ENCODE measurements around the gene ZNF454. TPM values are rescaled to one million over a fixed set of nuclear protein-coding genes. Genes with fewer than 3 reads are reported as not detected.

Gene ZNF454
- total RNA-seq, 1 donor from 2014 or later = 4.2 TPM

- Histone ChIP-seq H3K36me3 (ENCODE audit: control insufficient read depth in 3 of 3, insufficient read depth in 3 of 3, low read length in 3 of 3) (no peaks in the 10 kb centered on the region), H3K27me3 (ENCODE audit: control insufficient read depth in 3 of 3, insufficient read depth in 3 of 3, low read length in 3 of 3) (no peaks in the 10 kb centered on the region), H3K4me3 (ENCODE audit: low read length in 3 of 3) (no peak overlapping the region), H3K4me1 (ENCODE audit: control insufficient read depth in 3 of 3, insufficient read depth in 3 of 3, low read length in 3 of 3) (no peaks in the 10 kb centered on the region), H3K27ac (ENCODE audit: low read depth, low read length) (no peak overlapping the region), H3K9me3 (ENCODE audit: control insufficient read depth in 3 of 3, low read length in 3 of 3) (peaks cover 4 to 13% (median 6%) of the 10 kb centered on the region in 3 donors), H3K9ac (ENCODE audit: low read depth in 1 of 3, low read length in 3 of 3) (no peak overlapping the region)
Observed at GRCh38 chr5:179008667-179009066, 67.7 kb downstream of the ZNF454 start.

Other genes with a start within 250 kb of the ZNF454 start
- gene ZNF354A, start 210.5 kb upstream of the ZNF454 start, total RNA-seq = 3.1 TPM
- gene ZNF354B, start 81.2 kb upstream of the ZNF454 start, total RNA-seq = 8.4 TPM
- 1.6 TPM for gene ZFP2, start 45.3 kb upstream of the ZNF454 start, total RNA-seq
- gene GRM6, start 54.1 kb downstream of the ZNF454 start, total RNA-seq = not detected
- gene ZNF879, start 82.6 kb downstream of the ZNF454 start, total RNA-seq = 4.7 TPM
- 11.0 TPM for gene ZNF354C, start 119.2 kb downstream of the ZNF454 start, total RNA-seq